NCI-H345 (cell line): ENCODE data around the gene AGFG1.
"Not testable (repeated sequence)": the region's sequence is repeated elsewhere in the genome, so short reads cannot be mapped to it uniquely, and the experiment has no call there.

ENCODE experiments used
- DNase-seq: peaks from one replicate; lab custom pipeline; 2025; lab: John Stamatoyannopoulos, UW

AGFG1 gene

DNA sequence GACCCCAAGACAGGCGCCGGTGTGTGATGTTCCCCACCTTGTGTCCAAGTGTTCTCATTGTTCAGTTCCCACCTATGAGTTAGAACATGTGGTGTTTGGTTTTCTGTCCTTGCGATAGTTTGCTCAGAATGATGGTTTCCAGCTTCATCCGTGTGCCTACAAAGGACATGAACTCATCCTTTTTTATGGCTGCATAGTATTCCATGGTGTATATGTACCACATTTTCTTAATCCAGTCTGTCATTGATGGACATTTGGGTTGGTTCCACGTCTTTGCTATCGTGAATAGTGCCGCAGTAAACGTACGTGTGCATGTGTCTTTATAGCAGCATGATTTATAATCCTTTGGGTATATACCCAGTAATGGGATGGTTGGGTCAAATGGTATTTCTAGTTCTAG lies 68.4 kb downstream of the AGFG1 start:
- DNase-seq, result not testable (repeated sequence)

- peak; percentile 8 for DNase-seq
These were observed 74.0 kb downstream of the AGFG1 start for GRCh38 chr2:227545990-227546389.

GRCh38 chr2:227551836-227552235 lies 79.9 kb downstream of the AGFG1 start:
- no peak for DNase-seq

- DNase-seq, result no peak
These were observed 90.6 kb downstream of the AGFG1 start for GRCh38 chr2:227562581-227562980.

- no peak for DNase-seq
These were observed 93.1 kb downstream of the AGFG1 start for GRCh38 chr2:227565080-227565479.

- DNase-seq, result no peak
These were observed 94.1 kb downstream of the AGFG1 start for GRCh38 chr2:227566012-227566411.

- no peak for DNase-seq
These were observed 96.9 kb downstream of the AGFG1 start for GRCh38 chr2:227568852-227569169.

- no peak for DNase-seq
These were observed 98.7 kb downstream of the AGFG1 start for GRCh38 chr2:227570615-227571014.

GRCh38 chr2:227576110-227576509 lies 104.2 kb downstream of the AGFG1 start:
- DNase-seq, result no peak

GRCh38 chr2:227576812-227577211 lies 104.9 kb downstream of the AGFG1 start:
- DNase-seq, result no peak

- DNase-seq, result no peak
These were observed 105.6 kb downstream of the AGFG1 start for GRCh38 chr2:227577555-227577954.

GRCh38 chr2:227578642-227579041 lies 106.7 kb downstream of the AGFG1 start:
- no peak for DNase-seq

DNA sequence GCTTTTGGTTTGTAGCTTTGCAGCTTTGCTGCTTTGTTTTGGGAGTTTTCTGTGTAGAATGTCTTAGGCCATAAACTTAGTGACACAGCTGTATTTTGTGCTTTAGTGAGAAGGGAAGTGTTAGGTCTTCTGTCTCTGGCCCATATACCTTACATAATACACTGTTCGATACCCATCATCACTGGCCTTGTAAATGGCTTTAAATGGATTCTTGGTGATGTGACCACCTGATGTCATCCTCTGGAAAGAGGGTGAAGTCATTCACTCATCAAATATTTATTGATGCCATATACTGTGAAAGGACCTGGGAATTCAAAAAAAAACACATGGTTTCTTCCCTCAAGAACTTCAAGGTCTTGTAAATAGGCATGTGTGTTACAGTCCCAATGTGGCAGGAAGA lies 107.8 kb downstream of the AGFG1 start:
- DNase-seq, result no peak

- no peak for DNase-seq
These were observed 110.4 kb downstream of the AGFG1 start for GRCh38 chr2:227582369-227582768.

DNA sequence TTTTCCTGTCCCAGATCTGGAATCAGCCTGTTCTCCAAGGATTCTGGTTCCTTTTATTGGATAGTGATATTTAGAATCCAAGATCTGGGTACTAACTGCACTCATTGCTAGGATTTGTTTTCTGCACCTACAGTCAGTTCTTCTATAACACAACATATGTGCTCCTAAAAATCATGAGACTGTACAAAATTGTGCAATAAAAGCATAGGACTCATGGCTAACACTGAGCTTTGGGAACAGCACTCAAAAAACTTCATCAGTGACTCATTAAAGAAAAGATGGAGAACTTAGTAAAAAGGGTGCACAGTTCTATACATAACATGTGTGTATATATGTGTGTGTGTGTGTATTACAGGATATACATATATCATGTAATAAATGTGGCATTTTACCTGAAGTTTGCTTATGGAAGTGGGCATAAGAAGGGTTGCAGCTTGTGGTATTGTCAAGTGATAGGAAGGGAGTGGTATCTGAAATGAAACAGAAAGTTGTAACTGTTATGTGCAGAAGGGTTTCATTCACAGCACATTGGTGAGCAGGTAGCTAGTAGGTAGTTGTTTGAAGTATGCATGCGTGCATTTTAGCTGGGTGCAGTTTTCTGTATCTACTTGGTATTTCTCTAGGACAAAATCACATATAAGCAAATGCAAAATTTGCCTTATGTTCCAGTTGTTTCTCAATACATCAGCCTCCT lies 120.9 kb downstream of the AGFG1 start:
- no peak for DNase-seq

DNA sequence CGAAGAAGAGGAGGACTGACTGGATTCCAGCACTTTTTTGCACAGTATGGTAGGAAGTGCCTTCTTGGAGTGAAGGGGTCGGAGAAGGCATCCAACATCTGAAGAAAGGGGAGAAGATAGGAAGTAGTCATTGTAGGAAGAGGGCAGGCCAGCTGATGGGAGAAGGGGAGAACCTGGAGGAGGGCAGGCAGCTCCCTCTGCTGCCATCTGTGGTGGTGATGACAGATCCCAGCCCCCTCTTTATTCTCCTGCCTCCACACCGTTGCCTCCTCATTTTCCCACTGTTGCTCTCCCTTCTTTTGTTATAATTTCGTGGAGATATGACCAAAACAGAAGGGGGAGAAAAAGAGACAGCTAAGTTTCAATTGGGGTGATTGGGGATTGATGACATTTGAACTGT lies 123.8 kb downstream of the AGFG1 start:
- DNase-seq, result no peak

DNA sequence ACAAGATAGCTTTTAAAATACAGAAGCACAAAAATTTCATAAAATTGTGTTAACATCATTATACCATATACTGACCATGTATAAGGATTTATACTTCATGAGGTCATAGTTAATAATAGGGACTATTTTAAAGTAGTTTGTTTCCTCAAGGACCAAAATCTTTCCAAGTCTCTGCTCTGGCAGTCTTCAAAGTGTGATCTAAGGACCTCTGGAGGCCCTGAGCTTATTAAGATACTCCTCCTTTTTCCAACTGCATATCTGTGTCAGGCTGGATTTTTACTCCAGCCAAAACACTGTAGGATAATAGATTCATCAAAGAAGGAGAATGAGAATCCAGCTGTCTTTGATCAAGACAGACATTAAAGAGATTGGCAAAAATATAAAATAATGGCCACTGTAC lies 125.1 kb downstream of the AGFG1 start:
- no peak for DNase-seq

GRCh38 chr2:227597998-227598397 lies 126.0 kb downstream of the AGFG1 start:
- no peak for DNase-seq

GRCh38 chr2:227598835-227599503 lies 127.0 kb downstream of the AGFG1 start, which contains the start of gene SCYGR2:
TSS of gene SCYGR2 (plus strand) at chr2:227598893. CDS start at chr2:227598893, 0 bp downstream.
- DNase-seq, result not testable (repeated sequence)

GRCh38 chr2:227602358-227602757 lies 130.4 kb downstream of the AGFG1 start:
- no peak for DNase-seq

- no peak for DNase-seq
These were observed 134.5 kb downstream of the AGFG1 start for GRCh38 chr2:227606476-227606875.

- DNase-seq, result no peak
These were observed 136.0 kb downstream of the AGFG1 start for GRCh38 chr2:227607941-227608340.

DNA sequence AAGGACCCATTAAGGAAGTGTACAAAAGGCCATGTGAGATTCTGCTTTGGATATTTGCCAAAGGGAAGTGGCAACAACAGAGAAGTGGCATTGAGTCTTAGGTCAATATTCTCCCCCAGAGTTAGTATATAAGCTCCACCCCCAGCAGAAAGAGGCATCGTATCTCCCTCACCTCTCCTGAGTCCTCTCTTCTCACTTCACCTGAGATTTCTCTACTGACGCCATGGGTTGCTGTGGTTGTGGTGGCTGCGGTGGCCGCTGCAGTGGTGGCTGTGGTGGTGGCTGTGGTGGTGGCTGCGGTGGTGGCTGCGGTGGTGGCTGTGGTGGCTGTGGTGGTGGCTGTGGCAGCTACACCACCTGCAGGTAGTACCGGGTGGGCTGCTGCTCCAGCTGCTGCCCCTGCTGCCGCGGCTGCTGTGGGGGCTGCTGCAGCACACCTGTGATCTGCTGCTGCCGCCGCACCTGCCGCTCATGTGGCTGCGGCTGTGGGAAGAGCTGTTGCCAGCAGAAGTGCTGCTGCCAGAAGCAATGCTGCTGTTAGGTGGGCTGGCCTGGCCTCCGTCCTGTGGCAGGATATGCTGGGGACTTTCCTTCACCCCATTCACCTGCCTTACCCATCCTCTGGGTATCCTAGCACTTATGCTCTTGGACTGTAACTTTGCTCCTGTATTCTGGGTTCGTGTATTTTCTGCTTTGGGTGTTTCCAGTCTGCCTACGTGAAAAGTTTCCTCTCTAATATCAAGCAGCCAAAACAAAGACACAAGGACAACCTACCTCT lies 136.8 kb downstream of the AGFG1 start:
- peak; percentile 66 for DNase-seq
